PC-3 (cell line): ENCODE data around the gene CACHD1. TPM values are rescaled to one million over a fixed set of nuclear protein-coding genes. Genes with fewer than 3 reads are reported as not detected.

Experiments
- ATAC-seq: fragments of 200-7000 bp; cut with Tn5 transposase; 2 replicates; pipeline ENCODE4 v1.9.1; 2020; ENCODE audit warnings: mild to moderate bottlenecking, moderate library complexity
- BruUV-seq: library from RNA; stranded (reverse); fragments of 400-500 nt; replicated peaks from 2 replicates; lab custom pipeline; 2021; lab: Mats Ljungman, UMichigan
- CTCF ChIA-PET: fragments of 300-600 bp; sonication (Branson Sonifier 250); formaldehyde crosslinking; loops from one replicate; lab custom pipeline; 2022; ENCODE audit warnings: antibody characterized with exemption; lab: Charles Lee
- POLR2A ChIA-PET: fragments of 300-600 bp; sonication (Branson Sonifier 250); formaldehyde crosslinking; loops from one replicate; lab custom pipeline; 2022; ENCODE audit warnings: antibody characterized with exemption; ENCODE audit not compliant: unreplicated experiment; lab: Charles Lee
- DNase-seq: peaks from one replicate; pipeline ENCODE4 v3.0.0-alpha.2; 2015
- H2AFZ ChIP-seq: fragments of 300-600 bp; sonication (generic); 2 replicates; pipeline ENCODE4 v1.6.0; 2016; ENCODE audit warnings: antibody characterized with exemption, low read length
- H3F3A ChIP-seq: fragments of 300-600 bp; sonication (generic); one replicate; pipeline ENCODE4 v1.6.0; 2017; ENCODE audit warnings: antibody characterized with exemption, low read length, control low read depth, mild to moderate bottlenecking; ENCODE audit not compliant: unreplicated experiment
- H3K27ac ChIP-seq: fragments of 300-600 bp; sonication (generic); 2 replicates; pipeline ENCODE4 v1.5.1; 2016; ENCODE audit warnings: mild to moderate bottlenecking, low read length
- H3K27me3 ChIP-seq: fragments of 300-600 bp; sonication (generic); 2 replicates; pipeline ENCODE4 v1.6.1; 2016; ENCODE audit warnings: low read length, mixed read lengths
- H3K36me3 ChIP-seq: fragments of 300-600 bp; sonication (generic); 2 replicates; pipeline ENCODE4 v1.6.1; 2016; ENCODE audit warnings: low read depth, mixed run types, low read length, mixed read lengths
- H3K4me1 ChIP-seq: fragments of 300-600 bp; sonication (generic); 2 replicates; pipeline ENCODE4 v1.5.1; 2016; ENCODE audit warnings: low read length; ENCODE audit not compliant: insufficient read depth
- H3K4me2 ChIP-seq: fragments of 300-600 bp; sonication (generic); 2 replicates; pipeline ENCODE4 v1.6.0; 2016; ENCODE audit warnings: low read length
- H3K4me3 ChIP-seq: fragments of 300-600 bp; sonication (generic); 2 replicates; pipeline ENCODE4 v1.5.1; 2016; ENCODE audit warnings: mild to moderate bottlenecking, low read length, mixed read lengths
- H3K79me2 ChIP-seq: fragments of 300-600 bp; sonication (generic); 2 replicates; pipeline ENCODE4 v1.6.1; 2017; ENCODE audit warnings: low read length, mixed read lengths
- H3K9ac ChIP-seq: fragments of 300-600 bp; sonication (generic); 2 replicates; pipeline ENCODE4 v1.6.0; 2016; ENCODE audit warnings: mild to moderate bottlenecking, low read length
- H3K9me2 ChIP-seq: fragments of 300-600 bp; sonication (generic); replicated peaks from 2 replicates; pipeline ENCODE4 v1.6.1; 2016; ENCODE audit warnings: mixed run types, low read length, mixed read lengths
- H3K9me3 ChIP-seq: fragments of 300-600 bp; sonication (generic); 2 replicates; pipeline ENCODE4 v1.6.1; 2016; ENCODE audit warnings: low read length, mixed read lengths
- H4K20me1 ChIP-seq: fragments of 300-600 bp; sonication (generic); 2 replicates; pipeline ENCODE4 v1.6.1; 2016; ENCODE audit warnings: low read length, mixed read lengths
- CTCF ChIP-seq: fragments of 300-600 bp; sonication (generic); conservative IDR thresholded peaks from 2 replicates; pipeline ENCODE4 v1.5.1; 2017; ENCODE audit warnings: antibody characterized with exemption, low read depth, mild to moderate bottlenecking, low read length
- EZH2 ChIP-seq: fragments of 300-600 bp; sonication (generic); IDR thresholded peaks from one replicate; pipeline ENCODE4 v1.6.1; 2017; ENCODE audit warnings: antibody characterized with exemption, mild to moderate bottlenecking, low read length; ENCODE audit not compliant: unreplicated experiment
- EZH2phosphoT487 ChIP-seq: fragments of 300-600 bp; sonication (generic); IDR thresholded peaks from 2 replicates; pipeline ENCODE4 v1.6.1; 2018; ENCODE audit warnings: mild to moderate bottlenecking, antibody characterized with exemption, low read length, borderline replicate concordance
- intact Hi-C: fragments of 100-400 bp; cut with micrococcal nuclease; formaldehyde crosslinking; loops from 2 replicates; pipeline ENCODE4 v1.9.0; 2023
- total RNA-seq: library from RNA; depleted of rRNA; stranded (reverse); fragments of >200 nt; gene quantifications from 2 replicates; pipeline ENCODE4 v1.2.3, GENCODE V29; 2014

Gene CACHD1
- total RNA-seq, 1 experiment from 2014 or later, result 6.6 TPM

GRCh38 chr1:64478594-64479470 lies 8.9 kb downstream of the CACHD1 start:
- ATAC-seq (no peak), DNase-seq (no peak)
- Histone ChIP-seq H4K20me1 (no peaks in the 10 kb centered on the region; the same call in 1 of the 2 replicates), H3K36me3 (no peaks in the 10 kb centered on the region), H3K9me3 (no peaks in the 10 kb centered on the region), H3K4me3 (no peak overlapping the region), H2AFZ (no peak overlapping the region), H3K4me1 (peaks cover 22% of the 10 kb centered on the region), H3K4me2 (no peak overlapping the region), H3K27ac (no peak overlapping the region), H3K9ac (no peak overlapping the region), H3K9me2 (no peaks in the 10 kb centered on the region), H3F3A (no peaks in the 10 kb centered on the region), H3K27me3 (no peaks in the 10 kb centered on the region), H3K79me2 (peaks cover 19% of the 10 kb centered on the region; the same call in 1 of the 2 replicates)
- CTCF ChIA-PET, result no interaction called here
- no TSS peak for BruUV-seq
- intact Hi-C loops, result no loop called here
- TF ChIP-seq CTCF, result no peak
- TF ChIP-seq EZH2phosphoT487, result no peak
- no peak for TF ChIP-seq EZH2
- POLR2A ChIA-PET, result no interaction called here

GRCh38 chr1:64479874-64480273 lies 9.9 kb downstream of the CACHD1 start:
- Histone ChIP-seq H3K36me3 (no peaks in the 10 kb centered on the region), H3K9me3 (no peaks in the 10 kb centered on the region), H3K79me2 (peaks cover 19% of the 10 kb centered on the region; the same call in 1 of the 2 replicates), H4K20me1 (no peaks in the 10 kb centered on the region; the same call in 1 of the 2 replicates), H3K4me2 (no peak overlapping the region), H3F3A (no peaks in the 10 kb centered on the region), H3K4me3 (no peak overlapping the region), H2AFZ (no peak overlapping the region), H3K9ac (no peak overlapping the region), H3K27me3 (no peaks in the 10 kb centered on the region), H3K9me2 (no peaks in the 10 kb centered on the region), H3K4me1 (peaks cover 24% of the 10 kb centered on the region), H3K27ac (no peak overlapping the region)
- DNase-seq (no peak), ATAC-seq (no peak)
- POLR2A ChIA-PET, result no interaction called here
- intact Hi-C loops, result loop anchor here (5.0 kb wide), 4 partner anchors 93 to 213 kb away; no protein-coding TSS in a partner anchor
- CTCF ChIA-PET, result no interaction called here
- BruUV-seq, result no TSS peak
- TF ChIP-seq CTCF, result no peak
- no peak for TF ChIP-seq EZH2
- TF ChIP-seq EZH2phosphoT487, result no peak
